Esophagus squamous epithelium (tissue), 5 donors: ENCODE results near the gene MTMR3. TPM values are rescaled to one million over a fixed set of nuclear protein-coding genes. Genes with fewer than 3 reads are reported as not detected.

Experiments
- DNase-seq: peaks from one replicate; lab custom pipeline; 2025; lab: John Stamatoyannopoulos, UW
- H3K27ac ChIP-seq, 4 donors: fragments of 200-600 bp; sonication (generic); one replicate each; pipeline ENCODE4 v1.5.1; 2016 to 2019; ENCODE audit warnings: mild to moderate bottlenecking in 1 of 4
- H3K27me3 ChIP-seq, 4 donors: fragments of 200-600 bp; sonication (generic); 1 replicate in 3 of 4; 2 replicates in 1 of 4; pipeline versions ENCODE4 v1.5.1 to v1.6.0; 2017 to 2021; ENCODE audit warnings: antibody characterized with exemption in 1 of 4
- H3K36me3 ChIP-seq, 3 donors: fragments of 200-600 bp; sonication (generic); one replicate each; pipeline ENCODE4 v1.5.1; 2016 to 2019
- H3K4me1 ChIP-seq, 3 donors: fragments of 200-600 bp; sonication (generic); one replicate each; pipeline ENCODE4 v1.5.1; 2017 to 2019
- H3K4me3 ChIP-seq, 4 donors: fragments of 200-600 bp; sonication (generic); 1 replicate in 3 of 4; 2 replicates in 1 of 4; pipeline ENCODE4 v1.5.1; 2016 to 2019; ENCODE audit warnings: mild to moderate bottlenecking in 2 of 4, moderate library complexity in 1 of 4
- H3K9me3 ChIP-seq, 3 donors: fragments of 200-600 bp; sonication (generic); one replicate each; pipeline ENCODE4 v1.5.1; 2016 to 2019
- POLR2A ChIP-seq, 4 donors: fragments of 450-650 bp; IDR thresholded peaks; one replicate each; pipeline ENCODE4 v1.6.1; 2017; ENCODE audit warnings: antibody characterized with exemption in 4 of 4, mild to moderate bottlenecking in 4 of 4, moderate library complexity in 3 of 4
- WGBS, 2 donors: methylation state at CpG; one replicate each; pipeline ENCODE4 v1.1.5; 2018; 5-methylcytosine and 5-hydroxymethylcytosine counted together
- intact Hi-C: fragments of 100-400 bp; cut with DNase I; formaldehyde crosslinking; loops from one replicate; pipeline ENCODE4 v1.15.0; 2022
- total RNA-seq, 4 donors: library from RNA; depleted of rRNA; stranded (reverse); fragments of >200 nt; gene quantifications; one replicate each; pipeline ENCODE4 v1.1.0, GENCODE V29; 2016
- TF ChIP-seq, protein P1 (sequence below), 6 experiments: fragments of 450-650 bp in 4 of 6; fragments of 200-600 bp in 2 of 6; sonication (generic) in 2 of 6; IDR thresholded peaks; one replicate each; pipeline ENCODE4 v1.5.1; 2016 to 2019; ENCODE audit warnings: antibody characterized with exemption in 6 of 6, mild to moderate bottlenecking in 4 of 6, moderate library complexity in 4 of 6
- donor health status: DM: yes; HTN: yes; CAD: no.

MTMR3 gene
- total RNA-seq, 4 donors from 2014 or later, result 34.9 to 63.1 (median 38.4) TPM

GRCh38 chr22:29988719-29989118 is 105.7 kb downstream of the MTMR3 start:
- no peak for DNase-seq
- intact Hi-C loops, result no loop called here
- WGBS, 2 donors, result 84 to 89% methylated on average over 2 of the region's 2 CpGs
- Histone ChIP-seq H3K9me3 (no peaks in the 10 kb centered on the region), H3K27ac (no peak overlapping the region), H3K4me3 (no peak overlapping the region), H3K36me3 (peaks cover 0 to 99% (median 6%) of the 10 kb centered on the region in 3 donors), H3K27me3 (no peaks in the 10 kb centered on the region), H3K4me1 (peaks cover 0 to 19% (median 0%) of the 10 kb centered on the region in 3 donors)
- TF ChIP-seq, protein P1, sequence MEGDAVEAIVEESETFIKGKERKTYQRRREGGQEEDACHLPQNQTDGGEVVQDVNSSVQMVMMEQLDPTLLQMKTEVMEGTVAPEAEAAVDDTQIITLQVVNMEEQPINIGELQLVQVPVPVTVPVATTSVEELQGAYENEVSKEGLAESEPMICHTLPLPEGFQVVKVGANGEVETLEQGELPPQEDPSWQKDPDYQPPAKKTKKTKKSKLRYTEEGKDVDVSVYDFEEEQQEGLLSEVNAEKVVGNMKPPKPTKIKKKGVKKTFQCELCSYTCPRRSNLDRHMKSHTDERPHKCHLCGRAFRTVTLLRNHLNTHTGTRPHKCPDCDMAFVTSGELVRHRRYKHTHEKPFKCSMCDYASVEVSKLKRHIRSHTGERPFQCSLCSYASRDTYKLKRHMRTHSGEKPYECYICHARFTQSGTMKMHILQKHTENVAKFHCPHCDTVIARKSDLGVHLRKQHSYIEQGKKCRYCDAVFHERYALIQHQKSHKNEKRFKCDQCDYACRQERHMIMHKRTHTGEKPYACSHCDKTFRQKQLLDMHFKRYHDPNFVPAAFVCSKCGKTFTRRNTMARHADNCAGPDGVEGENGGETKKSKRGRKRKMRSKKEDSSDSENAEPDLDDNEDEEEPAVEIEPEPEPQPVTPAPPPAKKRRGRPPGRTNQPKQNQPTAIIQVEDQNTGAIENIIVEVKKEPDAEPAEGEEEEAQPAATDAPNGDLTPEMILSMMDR (IDR thresholded peaks at IDR 0.05), result no peak
- no peak for TF ChIP-seq POLR2A (IDR thresholded peaks at IDR 0.05)

GRCh38 chr22:29989446-29989845 is 106.5 kb downstream of the MTMR3 start:
- intact Hi-C loops, result no loop called here
- Histone ChIP-seq H3K4me1 (peaks cover 0 to 26% (median 2%) of the 10 kb centered on the region in 3 donors), H3K9me3 (no peaks in the 10 kb centered on the region), H3K27ac (no peak overlapping the region), H3K4me3 (no peak overlapping the region), H3K36me3 (peaks cover 0 to 93% (median 6%) of the 10 kb centered on the region in 3 donors), H3K27me3 (no peaks in the 10 kb centered on the region)
- DNase-seq, result no peak
- no peak for TF ChIP-seq POLR2A (IDR thresholded peaks at IDR 0.05)
- TF ChIP-seq, protein P1 (IDR thresholded peaks at IDR 0.05), result no peak
- WGBS, 2 donors, result 97% methylated on average over 6 of the region's 6 CpGs

DNA sequence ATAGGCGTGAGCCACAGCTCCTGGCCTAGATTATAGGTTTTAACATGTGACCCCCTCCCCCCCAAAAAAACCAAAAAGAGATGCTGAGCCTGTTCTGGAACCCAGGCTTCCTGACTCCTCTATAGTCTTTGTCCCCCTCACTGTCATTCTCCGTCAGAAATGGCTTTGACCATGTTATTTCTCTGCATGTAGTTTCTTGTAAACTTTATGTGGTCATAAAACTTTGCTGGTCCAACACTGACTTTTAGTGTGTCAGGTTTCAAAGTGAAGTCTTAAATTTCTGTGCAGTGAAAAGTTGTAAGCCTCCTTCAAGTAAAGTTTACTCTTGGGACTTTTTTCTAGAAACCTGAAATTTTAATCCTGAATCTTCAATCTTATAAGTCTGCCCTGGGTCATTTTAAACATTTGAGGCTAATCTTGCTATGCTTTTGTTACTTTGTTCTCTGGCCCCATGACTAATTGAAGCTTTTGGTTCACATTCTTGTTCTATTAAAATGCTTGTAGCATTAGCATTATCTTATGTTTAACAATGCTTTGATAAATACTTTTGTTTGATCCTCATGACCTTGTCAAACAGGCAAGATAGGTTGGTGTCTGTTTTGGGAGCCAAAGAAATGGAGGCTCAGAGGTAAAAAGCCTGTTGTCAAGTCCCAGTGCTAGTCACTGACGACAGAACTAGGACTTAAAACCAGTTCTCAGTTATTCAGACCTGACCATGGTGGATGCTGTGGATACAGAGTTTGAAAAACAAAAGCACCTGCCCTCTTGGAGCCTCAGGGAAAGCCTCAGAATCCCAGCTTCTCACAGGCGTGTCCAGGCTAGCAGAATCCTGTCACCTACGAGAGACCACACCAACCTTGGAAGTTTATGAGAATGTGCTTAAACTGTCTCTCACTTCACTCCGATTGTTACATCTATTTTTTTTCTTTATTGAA is 109.6 kb downstream of the MTMR3 start:
- no peaks in the 10 kb centered on the region for H3K27me3 ChIP-seq
- H3K36me3 ChIP-seq, result peaks cover 0 to 69% (median 6%) of the 10 kb centered on the region in 3 donors
- intact Hi-C loops, result no loop called here
- peak overlapping the region in 2 of 4 donors; percentile 60 to 76 for H3K27ac ChIP-seq
- WGBS, 2 donors, result 52 to 77% methylated on average over 5 to 6 of the region's 6 CpGs
- peaks cover 0 to 40% (median 12%) of the 10 kb centered on the region in 3 donors for H3K4me1 ChIP-seq
- H3K9me3 ChIP-seq, result no peaks in the 10 kb centered on the region
- H3K4me3 ChIP-seq, result no peak overlapping the region
- DNase-seq, result no peak
- TF ChIP-seq POLR2A (IDR thresholded peaks at IDR 0.05), result no peak
- TF ChIP-seq, protein P1 (IDR thresholded peaks at IDR 0.05), result no peak

GRCh38 chr22:29994027-29994715 is 111.2 kb downstream of the MTMR3 start:
- intact Hi-C loops, result no loop called here
- H3K9me3 ChIP-seq, result no peaks in the 10 kb centered on the region
- peak overlapping the region; percentile 26 to 76 (median 45) for H3K27ac ChIP-seq
- peaks cover 0 to 65% (median 6%) of the 10 kb centered on the region in 3 donors for H3K36me3 ChIP-seq
- H3K4me1 ChIP-seq, result peaks cover 0 to 40% (median 12%) of the 10 kb centered on the region in 3 donors
- DNase-seq, result no peak
- WGBS, 2 donors, result 30 to 32% methylated on average over 3 of the region's 3 CpGs
- no peak overlapping the region for H3K4me3 ChIP-seq
- no peaks in the 10 kb centered on the region for H3K27me3 ChIP-seq
- TF ChIP-seq POLR2A (IDR thresholded peaks at IDR 0.05), result no peak
- TF ChIP-seq, protein P1 (IDR thresholded peaks at IDR 0.05), result peak in 1 of 6 experiments; percentile 42
